ENCODE measurements around the gene JAG1.

JAG1 gene

DNA sequence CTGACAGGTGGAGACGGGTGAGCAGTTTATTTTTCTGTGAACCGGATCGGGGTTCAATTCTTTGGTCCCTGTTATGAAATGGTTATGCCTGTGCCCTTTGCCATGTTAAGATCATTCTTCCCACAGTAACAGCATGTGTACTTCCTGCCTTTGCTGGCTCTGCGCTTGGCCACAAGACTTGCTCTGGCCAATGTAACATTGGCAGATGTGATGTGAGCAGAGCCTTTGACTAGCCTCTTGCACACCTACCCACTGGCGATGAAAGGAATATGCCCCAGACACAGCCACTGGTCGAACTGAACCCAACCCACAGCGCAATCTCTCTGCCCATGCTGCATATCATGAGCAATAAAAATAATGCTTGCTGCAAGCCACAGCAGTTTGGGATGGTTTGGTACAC is 31.9 kb downstream of the JAG1 start:
- no peaks in the 10 kb centered on the region for H3K27me3 ChIP-seq (ENCODE audit: insufficient read depth, low read length)
- H3K36me3 ChIP-seq (ENCODE audit: insufficient read depth, low read length), result peaks cover 94% of the 10 kb centered on the region

DNA sequence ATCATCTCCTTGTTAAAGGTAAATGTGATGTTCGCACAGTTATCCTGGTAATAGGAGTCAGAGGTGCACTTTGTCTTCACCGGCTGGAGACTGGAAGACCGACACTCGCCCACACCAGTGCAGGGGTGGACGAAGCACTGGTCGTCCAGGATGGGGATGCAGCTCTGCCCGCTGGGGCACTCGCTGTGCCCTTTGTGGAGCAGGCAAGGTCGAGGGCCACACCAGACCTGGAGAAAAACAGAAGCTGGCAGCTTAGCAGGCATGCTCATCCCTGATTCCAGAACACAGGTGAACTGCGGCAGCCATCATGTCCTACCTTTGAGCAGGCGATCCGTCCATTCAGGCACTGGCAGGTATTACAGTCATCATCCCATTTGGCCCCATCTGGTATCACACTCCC is 32.3 kb downstream of the JAG1 start:
- peaks cover 31% of the 10 kb centered on the region for H3K4me1 ChIP-seq (ENCODE audit: insufficient read depth, low read length)
- no peak overlapping the region for H3K4me3 ChIP-seq (ENCODE audit: low read length)
- H3K36me3 ChIP-seq (ENCODE audit: insufficient read depth, low read length), result peaks cover 93% of the 10 kb centered on the region
- no peaks in the 10 kb centered on the region for H3K9me3 ChIP-seq (ENCODE audit: low read length)
- H2AFZ ChIP-seq (ENCODE audit: low read depth, low read length), result no peak overlapping the region
- no peaks in the 10 kb centered on the region for H3K27me3 ChIP-seq (ENCODE audit: insufficient read depth, low read length)

More for the DNA sequence above, 31.9 kb downstream of the JAG1 start:
- H3K4me1 ChIP-seq (ENCODE audit: insufficient read depth, low read length), result peaks cover 31% of the 10 kb centered on the region
- no peaks in the 10 kb centered on the region for H3K9me3 ChIP-seq (ENCODE audit: low read length)
- H3K4me3 ChIP-seq (ENCODE audit: low read length), result no peak overlapping the region
- no peak overlapping the region for H2AFZ ChIP-seq (ENCODE audit: low read depth, low read length)

DNA sequence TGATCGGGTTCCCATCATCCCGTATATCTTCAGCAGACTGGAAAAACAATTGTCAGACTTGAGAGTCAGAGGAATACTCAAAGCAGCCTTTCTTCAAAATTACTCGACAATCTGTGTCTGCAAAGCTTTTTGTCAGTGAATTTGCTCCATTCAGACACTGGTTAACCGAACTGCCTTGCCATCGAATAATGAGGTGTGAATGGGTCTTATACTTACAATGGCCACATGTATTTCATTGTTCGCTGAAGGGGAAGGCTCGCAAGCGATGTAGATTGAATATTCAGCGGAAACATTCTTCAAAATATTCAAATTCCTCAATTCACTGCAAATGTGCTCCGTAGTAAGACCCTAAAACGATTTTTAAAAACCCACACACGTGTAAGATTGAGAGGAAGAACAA is 32.9 kb downstream of the JAG1 start:
- Histone ChIP-seq H3K36me3 (ENCODE audit: insufficient read depth, low read length) (peaks cover 92% of the 10 kb centered on the region), H3K9me3 (ENCODE audit: low read length) (no peaks in the 10 kb centered on the region), H3K27me3 (ENCODE audit: insufficient read depth, low read length) (no peaks in the 10 kb centered on the region), H3K4me1 (ENCODE audit: insufficient read depth, low read length) (peaks cover 31% of the 10 kb centered on the region), H2AFZ (ENCODE audit: low read depth, low read length) (no peak overlapping the region), H3K4me3 (ENCODE audit: low read length) (no peak overlapping the region)

DNA sequence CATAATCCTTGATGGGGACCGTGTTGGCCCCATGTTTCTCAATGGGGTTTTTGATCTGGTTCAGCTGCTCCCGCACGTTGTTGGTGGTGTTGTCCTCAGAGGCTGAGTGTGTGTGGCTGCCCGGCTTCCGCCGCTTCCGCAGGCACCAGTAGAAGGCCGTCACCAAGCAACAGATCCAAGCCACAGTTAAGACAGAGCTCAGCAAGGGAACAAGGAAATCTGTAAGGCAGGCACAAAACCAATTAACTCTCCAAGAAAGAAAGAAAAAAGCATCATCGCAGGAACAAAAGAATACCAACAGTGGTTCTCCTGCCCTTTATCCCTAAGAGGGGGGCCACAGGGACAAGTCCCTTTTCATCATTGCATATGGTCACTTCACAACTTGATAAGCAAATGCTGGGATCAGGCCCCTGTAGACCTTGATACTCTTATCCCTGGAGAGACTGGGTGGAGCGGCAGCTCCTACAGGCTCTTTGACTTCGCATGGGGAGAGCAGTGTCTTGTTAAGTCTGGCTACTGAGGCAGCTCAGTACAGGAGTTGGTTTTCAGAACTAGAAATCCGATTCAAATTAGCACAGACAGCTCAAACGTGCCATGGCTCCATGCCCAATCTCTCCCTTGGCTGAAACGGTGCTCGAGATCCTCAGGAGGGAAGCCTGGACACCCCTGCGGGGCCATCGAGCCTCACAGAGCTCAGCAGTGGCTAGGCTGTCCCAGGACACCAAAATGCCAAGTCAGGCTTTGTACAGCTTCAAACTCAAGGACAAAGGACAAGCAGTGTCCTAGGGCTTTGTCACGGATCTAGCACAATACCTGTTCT is 33.9 kb downstream of the JAG1 start:
- Histone ChIP-seq H3K27me3 (ENCODE audit: insufficient read depth, low read length) (no peaks in the 10 kb centered on the region), H3K4me1 (ENCODE audit: insufficient read depth, low read length) (peaks cover 31% of the 10 kb centered on the region), H3K9me3 (ENCODE audit: low read length) (no peaks in the 10 kb centered on the region), H3K4me3 (ENCODE audit: low read length) (no peak overlapping the region), H3K36me3 (ENCODE audit: insufficient read depth, low read length) (peaks cover 83% of the 10 kb centered on the region), H2AFZ (ENCODE audit: low read depth, low read length) (no peak overlapping the region)

DNA sequence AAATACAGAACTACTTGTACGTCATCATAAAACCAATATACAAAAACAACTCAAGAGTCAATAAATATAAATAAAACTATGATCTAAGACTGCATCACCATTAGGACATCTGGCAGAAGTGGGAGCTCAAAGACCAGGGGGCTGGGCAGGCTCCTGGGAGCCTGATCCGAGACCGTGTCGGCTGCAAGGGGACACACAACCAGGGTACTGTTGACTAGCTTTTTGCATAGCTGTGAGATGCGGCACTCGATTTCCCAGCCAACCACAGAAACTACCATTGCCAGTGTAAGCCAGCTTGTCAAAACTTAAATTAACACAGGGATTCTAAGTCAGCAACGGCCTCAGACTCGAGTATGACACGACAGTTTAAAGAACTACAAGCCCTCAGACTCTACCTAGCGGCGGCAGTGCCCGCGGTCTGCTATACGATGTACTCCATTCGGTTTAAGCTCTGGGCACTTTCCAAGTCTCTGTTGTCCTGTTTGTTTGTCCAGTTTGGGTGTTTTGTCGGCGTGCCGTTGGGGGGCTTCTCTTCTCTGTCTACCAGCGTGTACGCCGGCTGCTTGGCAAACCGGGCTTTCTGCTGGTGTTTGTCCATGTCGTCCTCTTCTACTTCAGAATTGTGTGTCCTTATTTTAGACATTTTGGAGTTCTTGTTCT is 34.6 kb downstream of the JAG1 start:
- Histone ChIP-seq H3K4me1 (ENCODE audit: insufficient read depth, low read length) (peaks cover 31% of the 10 kb centered on the region), H3K36me3 (ENCODE audit: insufficient read depth, low read length) (peaks cover 75% of the 10 kb centered on the region), H2AFZ (ENCODE audit: low read depth, low read length) (no peak overlapping the region), H3K9me3 (ENCODE audit: low read length) (no peaks in the 10 kb centered on the region), H3K4me3 (ENCODE audit: low read length) (no peak overlapping the region), H3K27me3 (ENCODE audit: insufficient read depth, low read length) (no peaks in the 10 kb centered on the region)

DNA sequence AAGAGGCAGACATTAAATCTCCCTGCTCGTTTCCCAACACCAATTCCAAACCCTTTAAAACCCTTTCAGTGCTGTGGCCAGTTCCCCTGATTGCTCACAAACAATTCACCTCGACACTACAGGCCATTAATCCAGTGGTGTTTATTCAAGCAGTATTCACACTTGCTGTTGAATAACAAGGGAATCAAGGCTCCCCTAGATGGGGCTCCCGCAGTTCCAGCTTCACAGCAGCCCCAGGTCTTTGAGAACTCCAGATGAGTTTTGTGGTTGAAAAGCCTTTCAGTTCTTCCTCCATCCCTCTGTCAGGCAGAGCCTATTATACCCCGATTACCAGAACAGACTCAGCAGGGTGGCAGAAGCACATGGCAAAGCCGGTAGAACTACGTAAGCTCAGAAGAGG is 36.2 kb downstream of the JAG1 start:
- Histone ChIP-seq H3K4me3 (ENCODE audit: low read length) (no peak overlapping the region), H3K4me1 (ENCODE audit: insufficient read depth, low read length) (peaks cover 46% of the 10 kb centered on the region), H3K27me3 (ENCODE audit: insufficient read depth, low read length) (no peaks in the 10 kb centered on the region), H3K9me3 (ENCODE audit: low read length) (no peaks in the 10 kb centered on the region), H2AFZ (ENCODE audit: low read depth, low read length) (no peak overlapping the region), H3K36me3 (ENCODE audit: insufficient read depth, low read length) (peaks cover 59% of the 10 kb centered on the region)

DNA sequence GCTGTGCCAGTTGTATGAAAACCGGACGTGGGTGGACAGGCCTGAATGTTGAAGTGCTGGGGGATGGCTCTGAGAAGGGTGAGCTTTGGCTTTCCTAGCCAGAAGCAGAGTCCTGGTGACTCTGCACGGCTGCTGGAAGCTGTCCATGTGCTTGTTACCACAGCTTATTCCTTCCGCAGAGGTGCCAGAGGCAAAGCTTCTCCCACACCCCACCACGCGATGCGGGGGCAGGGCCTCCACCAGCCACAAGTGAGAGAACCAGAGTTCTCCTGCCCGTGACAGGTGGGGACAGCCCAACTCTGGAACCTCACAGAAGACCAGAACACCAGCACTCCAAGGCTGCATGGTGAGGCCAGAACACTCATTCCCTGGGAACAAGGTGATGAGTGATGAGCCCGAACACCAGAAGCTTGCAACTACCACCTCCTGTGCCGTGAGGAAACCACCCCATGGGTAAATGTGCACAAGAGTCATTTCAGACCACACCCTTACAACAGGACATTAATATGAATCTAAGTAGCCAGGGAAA is 36.7 kb downstream of the JAG1 start:
- H3K36me3 ChIP-seq (ENCODE audit: insufficient read depth, low read length), result peaks cover 55% of the 10 kb centered on the region
- H3K4me3 ChIP-seq (ENCODE audit: low read length), result no peak overlapping the region
- no peaks in the 10 kb centered on the region for H3K27me3 ChIP-seq (ENCODE audit: insufficient read depth, low read length)
- no peaks in the 10 kb centered on the region for H3K9me3 ChIP-seq (ENCODE audit: low read length)
- H2AFZ ChIP-seq (ENCODE audit: low read depth, low read length), result no peak overlapping the region
- peaks cover 48% of the 10 kb centered on the region for H3K4me1 ChIP-seq (ENCODE audit: insufficient read depth, low read length)

DNA sequence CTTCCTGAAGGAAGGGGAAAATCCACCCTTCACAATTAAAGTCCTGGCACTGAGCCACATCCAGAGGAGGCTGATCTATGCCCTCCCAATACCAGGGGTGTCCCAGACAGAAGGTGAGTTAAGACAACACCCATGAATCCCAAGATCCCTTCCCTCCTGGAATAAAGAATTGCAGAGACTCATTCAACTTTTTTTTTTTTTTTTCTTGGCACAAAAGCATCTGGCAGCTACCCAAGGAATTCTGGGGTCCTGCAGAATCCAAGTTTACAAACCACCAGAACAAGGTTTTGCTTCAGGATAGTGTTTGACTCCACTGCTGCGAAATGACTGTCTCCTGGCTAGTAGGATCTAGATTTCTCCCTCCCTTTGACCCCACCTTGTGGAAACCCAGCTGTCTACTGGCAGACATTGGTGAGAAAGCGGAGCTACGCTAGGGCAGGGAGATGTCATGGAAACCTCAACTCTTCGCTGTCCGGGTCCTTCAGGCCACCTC is 37.4 kb downstream of the JAG1 start:
- Histone ChIP-seq H3K4me3 (ENCODE audit: low read length) (no peak overlapping the region), H3K9me3 (ENCODE audit: low read length) (no peaks in the 10 kb centered on the region), H3K4me1 (ENCODE audit: insufficient read depth, low read length) (peaks cover 47% of the 10 kb centered on the region), H3K36me3 (ENCODE audit: insufficient read depth, low read length) (peaks cover 47% of the 10 kb centered on the region), H2AFZ (ENCODE audit: low read depth, low read length) (no peak overlapping the region), H3K27me3 (ENCODE audit: insufficient read depth, low read length) (no peaks in the 10 kb centered on the region)

DNA sequence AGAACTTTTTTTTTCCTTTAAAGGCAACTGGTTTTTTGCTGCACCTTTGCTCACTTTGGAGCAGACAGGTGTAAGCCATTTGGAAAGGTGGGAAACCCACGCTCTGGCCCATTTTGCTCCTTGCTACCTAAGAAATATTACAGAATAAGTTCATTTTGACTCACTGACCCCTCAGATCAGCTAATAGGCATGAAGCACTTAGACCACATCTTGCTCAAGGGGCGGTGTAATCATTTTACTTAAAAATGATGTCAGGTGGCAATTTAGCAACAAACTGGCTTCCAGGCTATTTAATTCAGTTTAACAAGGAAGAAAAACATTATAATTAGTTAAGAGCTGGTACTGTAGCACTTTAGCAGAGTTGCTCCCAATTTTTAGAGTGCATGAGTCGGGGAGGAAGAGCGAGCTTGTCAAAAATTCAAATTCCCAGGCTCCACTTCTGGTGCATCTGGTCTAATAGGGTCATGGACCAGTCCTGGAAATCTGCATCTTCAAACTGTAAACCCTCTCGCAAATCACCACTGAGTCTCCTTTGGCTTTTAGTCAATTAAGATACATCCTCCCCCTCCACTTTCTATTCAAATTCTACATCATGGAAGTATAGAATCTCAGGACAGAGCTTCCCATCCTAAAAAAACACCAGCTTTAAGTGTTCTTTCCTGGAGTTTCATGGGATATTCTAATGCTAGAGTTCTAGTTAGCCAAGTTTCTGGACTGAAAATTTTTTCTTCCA is 38.2 kb downstream of the JAG1 start:
- Histone ChIP-seq H2AFZ (ENCODE audit: low read depth, low read length) (no peak overlapping the region), H3K9me3 (ENCODE audit: low read length) (no peaks in the 10 kb centered on the region), H3K4me1 (ENCODE audit: insufficient read depth, low read length) (peaks cover 51% of the 10 kb centered on the region), H3K4me3 (ENCODE audit: low read length) (no peak overlapping the region), H3K27me3 (ENCODE audit: insufficient read depth, low read length) (no peaks in the 10 kb centered on the region), H3K36me3 (ENCODE audit: insufficient read depth, low read length) (peaks cover 41% of the 10 kb centered on the region)

DNA sequence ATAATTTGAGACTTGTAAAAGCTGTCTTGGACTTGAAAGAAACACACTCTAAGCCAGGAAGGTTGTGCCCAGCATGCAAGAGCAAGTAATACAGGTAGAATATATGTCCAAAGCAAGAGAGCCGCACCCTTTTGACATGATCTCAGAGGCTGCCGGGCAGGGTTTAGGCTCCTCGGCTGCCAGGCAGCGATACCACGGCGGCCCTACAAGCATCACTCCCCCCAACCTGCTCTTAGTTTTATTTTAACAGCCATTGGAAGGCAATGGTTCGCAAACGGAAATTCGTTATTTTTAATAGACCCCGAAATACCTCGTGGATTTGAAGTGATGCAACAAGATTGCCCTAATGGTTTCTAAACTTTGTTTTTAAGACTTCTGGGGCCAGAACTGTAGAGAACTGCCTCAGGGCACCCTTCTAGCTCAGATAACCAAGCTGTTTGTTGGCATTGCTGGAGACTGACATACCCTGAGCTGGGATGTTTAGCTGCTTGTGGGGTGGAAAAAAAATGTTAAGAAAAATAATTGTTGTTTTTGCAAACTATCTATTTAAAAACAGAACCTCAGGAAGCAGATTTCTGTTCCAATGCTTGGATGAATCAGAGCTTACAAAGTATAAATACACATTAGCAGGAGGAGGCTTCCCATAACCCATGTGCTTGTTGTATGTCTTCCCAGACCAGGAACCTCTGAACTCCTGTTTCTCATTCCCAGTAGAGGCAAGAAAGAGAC is 39.0 kb downstream of the JAG1 start:
- no peaks in the 10 kb centered on the region for H3K27me3 ChIP-seq (ENCODE audit: insufficient read depth, low read length)
- H3K36me3 ChIP-seq (ENCODE audit: insufficient read depth, low read length), result peaks cover 33% of the 10 kb centered on the region
- no peak overlapping the region for H2AFZ ChIP-seq (ENCODE audit: low read depth, low read length)
- peaks cover 56% of the 10 kb centered on the region for H3K4me1 ChIP-seq (ENCODE audit: insufficient read depth, low read length)
- H3K9me3 ChIP-seq (ENCODE audit: low read length), result no peaks in the 10 kb centered on the region
- no peak overlapping the region for H3K4me3 ChIP-seq (ENCODE audit: low read length)

DNA sequence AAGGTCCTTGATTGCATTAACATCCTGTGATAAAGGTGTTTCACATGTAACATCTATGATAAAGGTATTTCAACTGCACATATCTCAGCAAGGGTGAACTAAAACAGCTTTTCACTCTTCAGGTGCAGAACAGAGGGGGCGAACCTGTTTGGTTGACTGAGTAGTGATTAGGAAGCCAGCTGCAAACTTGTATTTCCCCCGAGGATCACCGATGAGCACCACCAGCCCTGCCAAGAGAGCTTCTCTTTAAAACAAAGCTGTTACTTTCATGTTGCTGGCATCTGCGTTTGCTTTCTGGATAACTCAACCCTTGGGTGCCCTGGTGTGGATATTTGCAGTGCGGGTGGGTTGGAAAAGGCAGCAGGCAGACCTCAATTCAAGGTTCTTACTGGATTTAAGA is 39.6 kb downstream of the JAG1 start:
- Histone ChIP-seq H3K4me3 (ENCODE audit: low read length) (no peak overlapping the region), H3K4me1 (ENCODE audit: insufficient read depth, low read length) (peaks cover 60% of the 10 kb centered on the region), H3K36me3 (ENCODE audit: insufficient read depth, low read length) (peaks cover 27% of the 10 kb centered on the region), H3K27me3 (ENCODE audit: insufficient read depth, low read length) (no peaks in the 10 kb centered on the region), H3K9me3 (ENCODE audit: low read length) (no peaks in the 10 kb centered on the region), H2AFZ (ENCODE audit: low read depth, low read length) (no peak overlapping the region)

DNA sequence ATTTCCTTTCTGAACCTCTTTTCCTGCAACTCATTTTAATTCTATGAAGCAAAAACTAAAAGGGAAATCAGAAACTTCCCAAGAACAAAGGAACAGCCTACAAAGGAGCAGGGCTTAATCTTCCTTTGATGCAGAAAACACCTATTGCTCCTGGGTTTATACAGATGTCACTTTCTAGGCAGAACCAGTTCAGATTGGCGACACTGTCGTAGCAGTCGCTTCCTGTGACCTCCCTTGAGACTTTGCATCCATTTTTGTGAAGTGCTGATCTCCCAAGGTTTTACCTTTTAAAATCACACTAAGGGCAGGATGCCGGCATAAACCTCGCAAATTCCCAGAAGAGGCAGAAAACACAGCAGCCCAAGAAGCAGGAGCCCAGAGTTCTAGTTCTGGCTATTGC is 40.1 kb downstream of the JAG1 start:
- peaks cover 65% of the 10 kb centered on the region for H3K4me1 ChIP-seq (ENCODE audit: insufficient read depth, low read length)
- H3K36me3 ChIP-seq (ENCODE audit: insufficient read depth, low read length), result peaks cover 22% of the 10 kb centered on the region
- H2AFZ ChIP-seq (ENCODE audit: low read depth, low read length), result no peak overlapping the region
- H3K4me3 ChIP-seq (ENCODE audit: low read length), result no peak overlapping the region
- no peaks in the 10 kb centered on the region for H3K27me3 ChIP-seq (ENCODE audit: insufficient read depth, low read length)
- H3K9me3 ChIP-seq (ENCODE audit: low read length), result no peaks in the 10 kb centered on the region

All from neuron (in vitro differentiated cells).